MCF 10A (cell line): ENCODE data around the gene C5orf58. TPM values are rescaled to one million over a fixed set of nuclear protein-coding genes. Genes with fewer than 3 reads are reported as not detected.

Experiments
- BruUV-seq: library from RNA; stranded (reverse); fragments of 400-500 nt; replicated peaks from 2 replicates; lab custom pipeline; 2021; lab: Mats Ljungman, UMichigan
- CTCF ChIA-PET: fragments of 300-600 bp; sonication (Branson Sonifier 250); formaldehyde crosslinking; extraction: SDS; loops from one replicate; lab custom pipeline; 2021; ENCODE audit warnings: antibody characterized with exemption, inconsistent platforms; lab: Yijun Ruan, JAX
- POLR2A ChIA-PET: fragments of 300-600, 350-650 bp; sonication (Branson Sonifier 250); formaldehyde crosslinking; extraction: SDS; loops from one replicate; lab custom pipeline; 2020; ENCODE audit warnings: antibody characterized with exemption, inconsistent platforms; lab: Yijun Ruan, JAX
- DNase-seq: peaks from one replicate; pipeline ENCODE4 v3.0.0-alpha.2; 2018; ENCODE audit not compliant: unreplicated experiment
- H3K27ac Mint-ChIP-seq: one replicate; pipeline ENCODE4 v1.8.0; 2022; ENCODE audit warnings: mild to moderate bottlenecking, low read depth, mixed read lengths; ENCODE audit not compliant: unreplicated experiment
- H3K27me3 Mint-ChIP-seq: one replicate; pipeline ENCODE4 v1.8.0; 2022; ENCODE audit warnings: mixed read lengths; ENCODE audit not compliant: insufficient read depth, unreplicated experiment
- H3K36me3 Mint-ChIP-seq: one replicate; pipeline ENCODE4 v1.8.0; 2022; ENCODE audit warnings: mild to moderate bottlenecking, moderate library complexity, mixed read lengths; ENCODE audit not compliant: insufficient read depth, unreplicated experiment
- H3K4me1 Mint-ChIP-seq: one replicate; pipeline ENCODE4 v1.8.0; 2022; ENCODE audit warnings: mixed read lengths; ENCODE audit not compliant: insufficient read depth, unreplicated experiment
- H3K4me3 Mint-ChIP-seq: one replicate; pipeline ENCODE4 v1.8.0; 2022; ENCODE audit warnings: mild to moderate bottlenecking, moderate library complexity, mixed read lengths; ENCODE audit not compliant: unreplicated experiment
- H3K9me3 Mint-ChIP-seq: one replicate; pipeline ENCODE4 v1.8.0; 2022; ENCODE audit warnings: mixed read lengths; ENCODE audit not compliant: unreplicated experiment
- intact Hi-C: fragments of 100-400 bp; cut with micrococcal nuclease; formaldehyde crosslinking; loops from 2 replicates; pipeline ENCODE4 v1.14.1; 2022
- total RNA-seq: library from RNA; stranded (reverse); gene quantifications from 2 replicates; pipeline ENCODE4 v1.2.3, GENCODE V29; 2022
- TF ChIP-seq, protein P1 (sequence below): fragments of 200-600 bp; IDR thresholded peaks from one replicate; pipeline ENCODE4 v1.8.0; 2022; ENCODE audit warnings: antibody characterized with exemption, mild to moderate bottlenecking; ENCODE audit not compliant: unreplicated experiment

The C5orf58 gene
- total RNA-seq, 1 experiment from 2014 or later: not detected

- TF ChIP-seq, protein P1, sequence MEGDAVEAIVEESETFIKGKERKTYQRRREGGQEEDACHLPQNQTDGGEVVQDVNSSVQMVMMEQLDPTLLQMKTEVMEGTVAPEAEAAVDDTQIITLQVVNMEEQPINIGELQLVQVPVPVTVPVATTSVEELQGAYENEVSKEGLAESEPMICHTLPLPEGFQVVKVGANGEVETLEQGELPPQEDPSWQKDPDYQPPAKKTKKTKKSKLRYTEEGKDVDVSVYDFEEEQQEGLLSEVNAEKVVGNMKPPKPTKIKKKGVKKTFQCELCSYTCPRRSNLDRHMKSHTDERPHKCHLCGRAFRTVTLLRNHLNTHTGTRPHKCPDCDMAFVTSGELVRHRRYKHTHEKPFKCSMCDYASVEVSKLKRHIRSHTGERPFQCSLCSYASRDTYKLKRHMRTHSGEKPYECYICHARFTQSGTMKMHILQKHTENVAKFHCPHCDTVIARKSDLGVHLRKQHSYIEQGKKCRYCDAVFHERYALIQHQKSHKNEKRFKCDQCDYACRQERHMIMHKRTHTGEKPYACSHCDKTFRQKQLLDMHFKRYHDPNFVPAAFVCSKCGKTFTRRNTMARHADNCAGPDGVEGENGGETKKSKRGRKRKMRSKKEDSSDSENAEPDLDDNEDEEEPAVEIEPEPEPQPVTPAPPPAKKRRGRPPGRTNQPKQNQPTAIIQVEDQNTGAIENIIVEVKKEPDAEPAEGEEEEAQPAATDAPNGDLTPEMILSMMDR: no peak
- Mint-ChIP-seq H3K27ac (no peak overlapping the region), H3K36me3 (no peaks in the 10 kb centered on the region), H3K4me1 (peaks cover 5% of the 10 kb centered on the region), H3K4me3 (no peak overlapping the region), H3K9me3 (no peaks in the 10 kb centered on the region), H3K27me3 (no peaks in the 10 kb centered on the region)
- ChIA-PET POLR2A (interaction anchor here (0.9 to 1.8 kb wide), 3 partner anchors 11 to 25 kb away, joined by 4 to 7 read pairs (median 4); no protein-coding TSS in a partner anchor), CTCF (interaction anchor here (1.1 to 3.4 kb wide), 4 partner anchors 15 to 283 kb away, joined by 3 to 14 read pairs (median 5); no protein-coding TSS in a partner anchor)
- DNase-seq: no peak
- no TSS peak for BruUV-seq
- intact Hi-C loops: no loop called here
Observed at GRCh38 chr5:170250810-170251317, 18.1 kb downstream of the C5orf58 start.

GRCh38 chr5:170251462-170251861 lies 18.7 kb downstream of the C5orf58 start:
- H3K27ac Mint-ChIP-seq: no peak overlapping the region
- peak; percentile 27 for DNase-seq
- BruUV-seq: no TSS peak
- H3K4me1 Mint-ChIP-seq: peaks cover 5% of the 10 kb centered on the region
- H3K36me3 Mint-ChIP-seq: no peaks in the 10 kb centered on the region
- TF ChIP-seq, protein P1: no peak
- H3K4me3 Mint-ChIP-seq: no peak overlapping the region
- POLR2A ChIA-PET: interaction anchor here (0.9 to 1.8 kb wide), 4 partner anchors 10 to 25 kb away, joined by 4 to 7 read pairs (median 4); no protein-coding TSS in a partner anchor
- CTCF ChIA-PET: interaction anchor here (0.8 to 3.4 kb wide), 6 partner anchors 15 to 282 kb away, joined by 3 to 14 read pairs (median 4); no protein-coding TSS in a partner anchor
- H3K9me3 Mint-ChIP-seq: no peaks in the 10 kb centered on the region
- intact Hi-C loops: no loop called here
- no peaks in the 10 kb centered on the region for H3K27me3 Mint-ChIP-seq

GRCh38 chr5:170252109-170252508 lies 19.3 kb downstream of the C5orf58 start:
- Mint-ChIP-seq H3K4me1 (peaks cover 5% of the 10 kb centered on the region), H3K9me3 (no peaks in the 10 kb centered on the region), H3K27ac (no peak overlapping the region), H3K36me3 (no peaks in the 10 kb centered on the region), H3K4me3 (no peak overlapping the region), H3K27me3 (no peaks in the 10 kb centered on the region)
- TF ChIP-seq, protein P1: no peak
- ChIA-PET CTCF (interaction anchor here (0.6 to 3.4 kb wide), 6 partner anchors 14 to 169 kb away, joined by 3 to 14 read pairs (median 4); no protein-coding TSS in a partner anchor), POLR2A (interaction anchor here (0.8 to 1.8 kb wide), 3 partner anchors 14 to 54 kb away, joined by 3 to 7 read pairs (median 5); no protein-coding TSS in a partner anchor)
- no TSS peak for BruUV-seq
- DNase-seq: no peak
- intact Hi-C loops: no loop called here

DNA sequence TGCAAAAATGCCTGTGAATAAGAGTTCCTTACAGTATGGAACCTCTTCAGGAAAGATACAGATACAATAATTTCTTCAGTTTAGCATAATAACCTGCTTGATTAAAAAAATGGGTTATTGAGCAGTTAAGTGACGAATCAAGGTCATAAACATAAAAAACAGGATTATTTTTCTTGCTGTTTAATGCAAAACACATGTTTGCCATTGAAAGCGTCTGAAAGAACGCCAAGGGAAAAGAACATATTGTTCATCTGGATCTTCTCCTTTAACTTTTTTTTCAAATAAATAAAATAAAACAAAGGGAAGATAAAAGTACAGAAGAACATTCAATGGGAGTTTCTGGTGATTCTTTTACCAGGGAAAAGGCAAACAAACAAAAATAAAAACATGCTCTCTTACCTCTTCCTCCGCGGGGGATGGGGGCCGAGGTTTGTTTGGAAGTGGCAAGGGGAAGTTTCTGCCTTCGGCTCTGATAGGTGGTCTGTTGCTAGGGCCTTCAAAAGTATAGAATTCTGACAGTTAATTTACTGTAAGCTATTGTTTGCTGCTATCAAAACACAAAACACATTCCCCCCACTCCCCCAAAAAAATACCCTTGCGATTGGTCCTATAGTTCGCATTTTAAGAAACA lies 20.1 kb downstream of the C5orf58 start:
- DNase-seq: no peak
- Mint-ChIP-seq H3K4me3 (no peak overlapping the region), H3K27me3 (no peaks in the 10 kb centered on the region), H3K4me1 (peaks cover 5% of the 10 kb centered on the region), H3K36me3 (no peaks in the 10 kb centered on the region), H3K27ac (no peak overlapping the region), H3K9me3 (no peaks in the 10 kb centered on the region)
- intact Hi-C loops: no loop called here
- TF ChIP-seq, protein P1: no peak
- no TSS peak for BruUV-seq
- ChIA-PET POLR2A (interaction anchor here (0.8 to 1.5 kb wide), 3 partner anchors 15 to 53 kb away, joined by 3 to 5 read pairs (median 3); no protein-coding TSS in a partner anchor), CTCF (interaction anchor here (0.6 to 3.4 kb wide), 6 partner anchors 9 to 166 kb away, joined by 3 to 14 read pairs (median 4); no protein-coding TSS in a partner anchor)
